ENCODE measurements around the gene CHGA.

Gene CHGA

GRCh38 chr14:92954933-92955332, 32.0 kb downstream of the CHGA start:
- ATAC-seq: no peak
- TF ChIP-seq ESRRG (CRISPR knock-in tag; IDR thresholded peaks at IDR 0.05): no peak
- TF ChIP-seq RARB (CRISPR knock-in tag; IDR thresholded peaks at IDR 0.05): no peak
- no peak for TF ChIP-seq TCF4 (CRISPR knock-in tag; IDR thresholded peaks at IDR 0.05; ENCODE audit: borderline replicate concordance)
- TF ChIP-seq ARNTL (CRISPR knock-in tag; IDR thresholded peaks at IDR 0.05; ENCODE audit: borderline replicate concordance, low read depth): no peak
- TF ChIP-seq CSRNP3 (CRISPR knock-in tag; IDR thresholded peaks at IDR 0.05): no peak
- no peak for TF ChIP-seq TOX (CRISPR knock-in tag; IDR thresholded peaks at IDR 0.05; ENCODE audit: borderline replicate concordance)
- no peak for TF ChIP-seq ZFP3 (CRISPR knock-in tag; IDR thresholded peaks at IDR 0.05)
- TF ChIP-seq POU6F1 (CRISPR knock-in tag; IDR thresholded peaks at IDR 0.05; ENCODE audit: borderline replicate concordance, low read depth): no peak
- no peak for TF ChIP-seq GLIS3 (CRISPR knock-in tag; IDR thresholded peaks at IDR 0.05)
- no peak for TF ChIP-seq CREB5 (CRISPR knock-in tag; IDR thresholded peaks at IDR 0.05; ENCODE audit: low read depth)

GRCh38 chr14:92955381-92955780, 32.4 kb downstream of the CHGA start:
- no peak for TF ChIP-seq TOX (CRISPR knock-in tag; IDR thresholded peaks at IDR 0.05; ENCODE audit: borderline replicate concordance)
- no peak for TF ChIP-seq ZFP3 (CRISPR knock-in tag; IDR thresholded peaks at IDR 0.05)
- TF ChIP-seq CSDC2 (CRISPR knock-in tag; IDR thresholded peaks at IDR 0.05): no peak
- no peak for TF ChIP-seq ESRRG (CRISPR knock-in tag; IDR thresholded peaks at IDR 0.05)
- no peak for TF ChIP-seq TSHZ2 (CRISPR knock-in tag; IDR thresholded peaks at IDR 0.05)
- no peak for TF ChIP-seq PPARA (CRISPR knock-in tag; IDR thresholded peaks at IDR 0.05; ENCODE audit: borderline replicate concordance)
- no peak for TF ChIP-seq GLIS3 (CRISPR knock-in tag; IDR thresholded peaks at IDR 0.05)

GRCh38 chr14:92956961-92957360, 34.0 kb downstream of the CHGA start:
- ATAC-seq: no peak
- TF ChIP-seq ZNF565 (CRISPR knock-in tag; conservative IDR thresholded peaks at IDR 0.05; ENCODE audit: low read depth) (no peak), POU6F1 (CRISPR knock-in tag; IDR thresholded peaks at IDR 0.05; ENCODE audit: borderline replicate concordance, low read depth) (no peak), TSHZ2 (CRISPR knock-in tag; IDR thresholded peaks at IDR 0.05) (no peak), BACH2 (CRISPR knock-in tag; IDR thresholded peaks at IDR 0.05; ENCODE audit: borderline replicate concordance) (no peak), CSDC2 (CRISPR knock-in tag; IDR thresholded peaks at IDR 0.05) (no peak), PATZ1 (CRISPR knock-in tag; IDR thresholded peaks at IDR 0.05; ENCODE audit: borderline replicate concordance) (no peak), ZFP3 (CRISPR knock-in tag; IDR thresholded peaks at IDR 0.05) (no peak), ZFP30 (CRISPR knock-in tag; IDR thresholded peaks at IDR 0.05) (no peak), SNAI2 (CRISPR knock-in tag; IDR thresholded peaks at IDR 0.05) (no peak), TCF4 (CRISPR knock-in tag; IDR thresholded peaks at IDR 0.05; ENCODE audit: borderline replicate concordance) (no peak), OSR1 (CRISPR knock-in tag; IDR thresholded peaks at IDR 0.05) (no peak), ZC3H10 (CRISPR knock-in tag; IDR thresholded peaks at IDR 0.05) (no peak), CREB5 (CRISPR knock-in tag; IDR thresholded peaks at IDR 0.05; ENCODE audit: low read depth) (no peak), ARNTL (CRISPR knock-in tag; IDR thresholded peaks at IDR 0.05; ENCODE audit: borderline replicate concordance, low read depth) (no peak), ZNF8 (CRISPR knock-in tag; IDR thresholded peaks at IDR 0.05) (no peak), RARB (CRISPR knock-in tag; IDR thresholded peaks at IDR 0.05) (no peak), TOX (CRISPR knock-in tag; IDR thresholded peaks at IDR 0.05; ENCODE audit: borderline replicate concordance) (no peak)

More at GRCh38 chr14:92955381-92955780, 32.4 kb downstream of the CHGA start:
- no peak for ATAC-seq
